NB4 (cell line): ENCODE measurements around the gene GRID1.

Experiments
- DNase-seq: peaks from one replicate; pipeline ENCODE4 v3.0.0; 2010; ENCODE audit warnings: low read depth
- H3K4me3 ChIP-seq: one replicate; pipeline ENCODE4 v1.5.1; 2011; ENCODE audit warnings: mild to moderate bottlenecking, low read depth, low read length, moderate library complexity
- CTCF ChIP-seq: IDR thresholded peaks from one replicate; pipeline ENCODE4 v1.5.1; 2012; ENCODE audit warnings: low read depth, low read length
- MAX ChIP-seq: IDR thresholded peaks from 2 replicates; pipeline ENCODE4 v1.6.1; 2011; ENCODE audit warnings: low read depth, low read length
- MYC ChIP-seq: IDR thresholded peaks from 2 replicates; pipeline ENCODE4 v1.6.1; 2011; ENCODE audit warnings: low read depth, low read length
- POLR2A ChIP-seq: IDR thresholded peaks from 2 replicates; pipeline ENCODE4 v1.6.1; 2011; ENCODE audit warnings: mild to moderate bottlenecking; ENCODE audit not compliant: insufficient read length; ENCODE audit errors: extremely low read depth

Gene GRID1

GRCh38 chr10:85891472-85891871 is 475.1 kb downstream of the GRID1 start:
- H3K4me3 ChIP-seq: no peak overlapping the region
- DNase-seq: no peak
- TF ChIP-seq MYC (no peak), CTCF (no peak), MAX (no peak), POLR2A (no peak)

GRCh38 chr10:85888559-85888958 is 478.0 kb downstream of the GRID1 start:
- DNase-seq: no peak
- no peak overlapping the region for H3K4me3 ChIP-seq
- no peak for TF ChIP-seq POLR2A
- TF ChIP-seq MAX: no peak
- no peak for TF ChIP-seq CTCF
- no peak for TF ChIP-seq MYC

- H3K4me3 ChIP-seq: no peak overlapping the region
- no peak for DNase-seq
- TF ChIP-seq POLR2A: no peak
- TF ChIP-seq MYC: no peak
- TF ChIP-seq CTCF: no peak
- no peak for TF ChIP-seq MAX
Observed at GRCh38 chr10:85888004-85888403, 478.6 kb downstream of the GRID1 start.

- H3K4me3 ChIP-seq: no peak overlapping the region
- no peak for DNase-seq
- no peak for TF ChIP-seq MYC
- TF ChIP-seq MAX: no peak
- TF ChIP-seq POLR2A: no peak
- no peak for TF ChIP-seq CTCF
Observed at GRCh38 chr10:85874208-85874607, 492.4 kb downstream of the GRID1 start.

GRCh38 chr10:85873063-85873462 is 493.5 kb downstream of the GRID1 start:
- no peak overlapping the region for H3K4me3 ChIP-seq
- TF ChIP-seq MAX: no peak
- no peak for TF ChIP-seq CTCF
- no peak for TF ChIP-seq POLR2A
- TF ChIP-seq MYC: no peak
- DNase-seq: no peak

GRCh38 chr10:85868627-85869499 is 497.7 kb downstream of the GRID1 start:
- H3K4me3 ChIP-seq: no peak overlapping the region
- TF ChIP-seq POLR2A (no peak), MAX (no peak), MYC (no peak), CTCF (no peak)
- no peak for DNase-seq
